NCI-H146 (cell line): ENCODE results near the gene IFNB1.
A peak's percentile ranks its signal among the peaks of the same experiment; 100 is the strongest.

Experiments
- DNase-seq: peaks from one replicate; lab custom pipeline; 2025; lab: John Stamatoyannopoulos, UW

The IFNB1 gene

DNA sequence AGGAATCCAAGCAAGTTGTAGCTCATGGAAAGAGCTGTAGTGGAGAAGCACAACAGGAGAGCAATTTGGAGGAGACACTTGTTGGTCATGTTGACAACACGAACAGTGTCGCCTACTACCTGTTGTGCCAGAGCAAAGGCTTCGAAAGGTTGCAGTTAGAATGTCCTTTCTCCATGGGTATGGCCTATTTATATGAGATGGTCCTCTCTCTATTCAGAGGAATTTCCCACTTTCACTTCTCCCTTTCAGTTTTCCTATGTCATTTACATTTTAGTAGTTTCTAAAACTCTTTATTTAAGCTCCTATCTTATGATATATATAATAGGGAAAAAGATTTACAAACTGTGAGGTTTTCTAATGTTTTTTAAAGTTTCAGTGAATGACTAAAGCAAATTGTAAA, at the start of gene IFNB1:
IFNB1 (minus strand) TSS at position 162 of the 400 bp plus-strand sequence; CDS start at position 89, 73 bp downstream.
- DNase-seq: no peak

DNA sequence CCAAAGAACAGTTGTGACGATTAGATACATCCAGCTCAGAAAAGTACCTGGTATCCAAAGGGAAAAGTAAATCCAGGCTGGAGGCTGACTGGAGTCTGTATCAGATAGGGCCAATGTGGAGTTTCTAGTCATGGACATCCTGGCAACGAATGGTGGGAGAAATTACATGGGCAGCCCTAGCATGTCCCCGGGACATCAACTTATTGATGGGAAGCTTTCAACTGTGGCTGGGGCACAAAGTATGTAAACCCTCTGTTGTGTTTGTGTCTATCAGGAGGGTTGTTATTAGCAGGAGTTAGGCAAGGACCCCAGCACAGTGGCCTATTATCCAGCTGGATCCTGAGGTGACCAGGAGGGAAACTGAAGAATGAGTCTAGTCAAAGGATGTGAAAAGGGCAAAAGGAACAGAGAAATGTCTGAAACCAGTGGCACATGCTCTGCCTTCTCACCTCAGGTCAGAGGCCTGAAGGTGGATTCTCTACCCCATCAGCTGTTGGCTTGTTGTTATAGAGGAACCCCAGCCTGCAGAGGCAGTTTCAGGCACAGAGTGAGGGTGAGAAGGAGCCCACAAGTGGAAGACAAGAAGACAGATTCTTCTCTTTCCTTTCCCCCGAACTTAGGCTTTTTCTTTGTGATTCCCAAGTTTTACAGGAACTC, 44.0 kb upstream of the IFNB1 start:
- no peak for DNase-seq

DNA sequence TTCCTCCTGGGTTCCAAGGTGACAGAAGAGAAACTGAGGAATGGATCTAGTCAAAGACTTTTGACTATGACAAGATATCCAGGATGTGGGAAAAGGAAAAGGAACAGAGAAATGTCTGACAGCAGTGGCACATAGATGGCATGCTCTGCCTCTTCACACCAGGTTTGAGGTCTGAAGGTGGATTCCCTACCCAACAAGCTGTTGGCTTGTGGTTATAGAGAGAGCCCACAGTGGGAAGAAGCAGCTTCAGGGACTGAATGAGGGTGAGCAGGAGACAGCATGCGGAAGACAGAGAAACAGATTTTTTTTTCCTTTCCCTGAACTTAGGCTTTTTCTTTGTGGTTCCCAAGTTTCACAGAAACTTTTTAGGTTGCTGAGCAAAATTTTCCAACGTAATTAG, 43.3 kb upstream of the IFNB1 start:
- no peak for DNase-seq

GRCh38 chr9:21119093-21119770, 41.5 kb upstream of the IFNB1 start:
- no peak for DNase-seq

GRCh38 chr9:21114311-21114710, 36.6 kb upstream of the IFNB1 start:
- DNase-seq: no peak

DNA sequence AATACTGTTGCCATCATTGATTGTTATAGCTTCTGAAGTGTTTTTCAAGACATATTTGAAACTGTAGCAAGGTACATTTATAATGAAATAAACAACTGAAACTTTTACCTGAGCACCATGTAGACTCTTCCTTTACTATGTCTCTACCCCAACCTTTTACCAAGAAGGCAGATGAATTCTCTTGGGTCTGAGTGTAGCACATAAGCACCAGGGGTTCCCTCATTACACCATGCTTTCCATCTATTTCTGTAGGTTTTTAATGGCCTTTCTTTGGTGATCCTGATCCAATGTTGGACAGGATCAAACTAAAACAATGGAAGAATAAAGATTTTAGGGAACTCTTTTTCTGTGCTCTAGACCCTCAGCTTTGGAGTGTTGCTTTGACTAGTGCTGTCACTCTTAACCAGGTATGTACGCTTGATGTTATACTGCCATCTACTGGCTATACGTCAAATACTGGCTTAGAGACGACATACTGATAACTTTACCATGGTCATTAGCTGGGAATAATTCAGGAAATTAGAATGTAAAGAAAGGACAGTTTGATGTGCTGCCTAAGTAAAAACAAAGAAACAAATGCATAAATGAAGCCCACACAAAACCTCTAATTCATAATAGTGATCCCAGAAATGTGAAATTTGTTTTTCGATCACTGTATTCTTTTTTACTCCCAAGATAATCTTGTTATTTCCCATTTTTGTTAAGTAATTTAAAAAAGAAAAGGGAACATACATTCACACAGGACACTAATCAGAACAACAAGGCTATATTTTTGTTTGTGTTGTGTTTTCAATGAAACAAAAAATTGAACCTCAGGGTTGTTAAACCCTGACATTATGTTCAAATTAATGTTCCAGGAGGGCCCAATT, 33.2 kb upstream of the IFNB1 start:
- DNase-seq: peak; percentile 66

GRCh38 chr9:21104787-21105186, 27.0 kb upstream of the IFNB1 start:
- DNase-seq: no peak

GRCh38 chr9:21102305-21102704, 24.6 kb upstream of the IFNB1 start:
- no peak for DNase-seq

GRCh38 chr9:21097817-21098216, 20.1 kb upstream of the IFNB1 start:
- no peak for DNase-seq

GRCh38 chr9:21096901-21097255, 19.1 kb upstream of the IFNB1 start:
- DNase-seq: no peak

DNA sequence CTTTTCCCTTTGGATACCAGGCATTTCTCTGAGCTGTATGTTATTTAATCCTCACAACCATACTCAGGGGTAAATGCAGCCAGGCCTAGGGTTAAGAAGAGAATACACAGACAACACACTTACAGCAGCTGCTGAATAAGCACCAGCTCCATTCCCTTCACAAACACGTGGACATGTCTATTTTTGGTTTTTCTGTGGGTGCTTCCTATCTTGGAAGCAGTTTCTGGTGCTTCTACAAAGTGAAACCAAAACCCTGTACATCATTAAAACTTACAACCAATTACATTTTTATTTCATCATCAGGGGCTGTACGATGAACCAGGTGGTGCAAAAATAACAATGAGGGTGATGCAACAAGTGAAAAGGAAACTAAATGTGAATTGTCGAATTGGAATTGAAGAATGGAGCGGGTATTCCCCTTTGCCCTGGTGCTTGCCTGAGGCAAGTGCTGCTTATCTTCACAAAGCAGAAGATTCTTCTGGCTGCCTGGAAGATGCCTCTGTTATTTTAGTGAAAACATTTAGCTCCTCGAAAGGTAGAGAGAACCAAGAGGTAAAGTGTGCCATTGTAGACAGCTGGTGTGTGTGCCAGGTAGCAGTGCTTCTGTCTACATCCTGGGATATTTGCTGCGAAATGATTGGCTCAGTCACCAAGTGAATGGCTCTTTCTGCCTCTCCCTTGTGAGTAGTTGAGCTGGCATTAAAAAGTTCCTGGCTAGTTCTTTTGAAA, 18.6 kb upstream of the IFNB1 start:
- DNase-seq: no peak

- no peak for DNase-seq
Observed at GRCh38 chr9:21095561-21095960, 17.8 kb upstream of the IFNB1 start.

DNA sequence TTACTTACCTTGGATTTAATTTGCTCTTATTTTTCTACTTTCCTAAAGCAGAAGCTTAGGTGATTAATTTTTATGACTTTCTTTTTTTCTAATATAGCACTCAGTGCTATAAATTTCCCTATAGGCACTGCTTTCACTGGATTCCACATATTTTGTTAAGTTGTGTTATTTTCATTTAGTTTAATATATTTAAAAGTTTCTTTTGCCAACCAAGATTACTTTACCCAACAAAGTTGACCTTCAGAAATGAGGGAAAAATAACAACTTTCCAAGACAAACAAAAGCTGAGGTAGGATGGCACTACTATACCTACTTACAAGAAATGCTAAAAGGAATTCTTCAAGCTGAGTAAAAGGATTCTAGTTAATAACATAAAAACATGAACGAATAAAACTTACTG, 8.8 kb upstream of the IFNB1 start:
- no peak for DNase-seq

GRCh38 chr9:21085005-21085404, 7.3 kb upstream of the IFNB1 start:
- DNase-seq: no peak

DNA sequence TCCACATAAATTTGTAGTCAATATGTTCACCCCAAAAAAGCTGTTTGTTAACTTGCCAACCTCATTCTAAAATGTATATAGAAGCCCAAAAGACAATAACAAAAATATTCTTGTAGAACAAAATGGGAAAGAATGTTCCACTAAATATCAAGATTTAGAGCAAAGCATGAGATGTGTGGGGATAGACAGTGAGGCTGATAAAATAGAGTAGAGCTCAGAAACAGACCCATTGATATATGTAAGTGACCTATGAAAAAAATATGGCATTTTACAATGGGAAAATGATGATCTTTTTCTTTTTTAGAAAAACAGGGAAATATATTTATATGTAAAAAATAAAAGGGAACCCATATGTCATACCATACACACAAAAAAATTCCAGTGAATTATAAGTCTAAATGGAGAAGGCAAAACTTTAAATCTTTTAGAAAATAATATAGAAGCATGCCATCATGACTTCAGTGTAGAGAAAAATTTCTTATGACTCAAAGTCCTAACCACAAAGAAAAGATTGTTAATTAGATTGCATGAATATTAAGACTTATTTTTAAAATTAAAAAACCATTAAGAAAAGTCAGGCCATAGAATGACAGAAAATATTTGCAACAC, 6.6 kb upstream of the IFNB1 start:
- no peak for DNase-seq

DNA sequence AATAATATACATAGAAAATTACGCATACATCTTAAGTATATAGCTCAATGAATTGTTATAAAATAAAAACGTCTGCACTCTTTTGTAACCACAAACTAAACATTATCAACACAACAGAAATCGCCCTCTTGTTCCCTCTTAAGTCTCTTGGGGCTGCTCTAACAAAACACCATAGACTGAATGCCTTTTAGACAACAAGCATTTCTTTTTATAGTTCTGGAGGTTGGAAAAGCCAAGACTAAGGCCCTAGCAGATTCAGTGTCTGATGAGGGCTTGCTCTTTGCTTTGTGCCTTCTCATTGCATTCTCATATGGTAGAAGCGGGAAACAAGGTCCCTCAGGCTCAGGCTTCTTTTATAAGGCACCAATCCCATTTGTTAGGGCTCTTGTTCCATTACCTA, 4.9 kb upstream of the IFNB1 start:
- no peak for DNase-seq

- DNase-seq: no peak
Observed at GRCh38 chr9:21081999-21082398, 4.3 kb upstream of the IFNB1 start.

GRCh38 chr9:21081451-21081850, 3.7 kb upstream of the IFNB1 start:
- DNase-seq: no peak

- DNase-seq: no peak
Observed at GRCh38 chr9:21080793-21081192, 3.1 kb upstream of the IFNB1 start.

- no peak for DNase-seq
Observed at GRCh38 chr9:21078702-21079101, 960 bp upstream of the IFNB1 start.

- DNase-seq: no peak
Observed at GRCh38 chr9:21075484-21075883, 2.3 kb downstream of the IFNB1 start.

- DNase-seq: no peak
Observed at GRCh38 chr9:21070906-21071305, 6.8 kb downstream of the IFNB1 start.
